Mammary epithelial cell (primary cell): ENCODE data around the gene ADAMTS17.

Source experiments
- EZH2 ChIP-seq: IDR thresholded peaks from 2 replicates; pipeline ENCODE4 v1.6.1; 2012; ENCODE audit warnings: low read length, inconsistent platforms, borderline replicate concordance
- TF ChIP-seq, protein P1 (sequence below), 2 donors: IDR thresholded peaks in 1 of 2; conservative IDR thresholded peaks in 1 of 2; 2 replicates each; pipeline ENCODE4 v1.5.1; 2011 to 2012; ENCODE audit warnings: inconsistent platforms in 2 of 2, low read length in 2 of 2, mild to moderate bottlenecking in 2 of 2, control low read depth in 1 of 2, low read depth in 1 of 2; ENCODE audit not compliant: insufficient read depth in 1 of 2; ENCODE audit errors: extremely low read depth in 1 of 2

DNA sequence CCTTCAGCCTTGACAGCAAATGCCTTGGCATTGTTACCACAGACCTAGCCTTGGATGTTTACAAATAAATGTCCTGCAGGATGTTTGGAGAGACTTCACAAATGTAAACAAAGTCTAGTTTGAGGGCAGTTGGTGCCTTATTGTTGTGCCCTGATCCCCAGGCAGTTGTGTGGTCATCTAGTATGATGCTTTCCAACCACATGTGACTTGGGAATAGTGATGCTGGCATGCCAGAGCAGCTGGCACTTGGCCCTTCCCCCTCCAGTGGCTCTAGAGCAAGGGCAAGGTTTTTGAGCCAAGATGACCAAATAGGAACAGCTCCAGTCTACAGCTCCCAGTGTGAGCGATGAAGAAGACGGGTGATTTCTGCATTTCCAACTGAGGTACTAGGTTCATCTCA, 258.2 kb downstream of the ADAMTS17 start:
- TF ChIP-seq, protein P1, sequence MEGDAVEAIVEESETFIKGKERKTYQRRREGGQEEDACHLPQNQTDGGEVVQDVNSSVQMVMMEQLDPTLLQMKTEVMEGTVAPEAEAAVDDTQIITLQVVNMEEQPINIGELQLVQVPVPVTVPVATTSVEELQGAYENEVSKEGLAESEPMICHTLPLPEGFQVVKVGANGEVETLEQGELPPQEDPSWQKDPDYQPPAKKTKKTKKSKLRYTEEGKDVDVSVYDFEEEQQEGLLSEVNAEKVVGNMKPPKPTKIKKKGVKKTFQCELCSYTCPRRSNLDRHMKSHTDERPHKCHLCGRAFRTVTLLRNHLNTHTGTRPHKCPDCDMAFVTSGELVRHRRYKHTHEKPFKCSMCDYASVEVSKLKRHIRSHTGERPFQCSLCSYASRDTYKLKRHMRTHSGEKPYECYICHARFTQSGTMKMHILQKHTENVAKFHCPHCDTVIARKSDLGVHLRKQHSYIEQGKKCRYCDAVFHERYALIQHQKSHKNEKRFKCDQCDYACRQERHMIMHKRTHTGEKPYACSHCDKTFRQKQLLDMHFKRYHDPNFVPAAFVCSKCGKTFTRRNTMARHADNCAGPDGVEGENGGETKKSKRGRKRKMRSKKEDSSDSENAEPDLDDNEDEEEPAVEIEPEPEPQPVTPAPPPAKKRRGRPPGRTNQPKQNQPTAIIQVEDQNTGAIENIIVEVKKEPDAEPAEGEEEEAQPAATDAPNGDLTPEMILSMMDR (conservative IDR thresholded peaks at IDR 0.05 in 1 of 2, IDR thresholded peaks at IDR 0.05 in 1 of 2; ENCODE audit: extremely low read depth in 1 of 2, insufficient read depth in 1 of 2, low read depth in 1 of 2, low read length in 2 of 2): no peak
- TF ChIP-seq EZH2: no peak
